B cell (primary cell): ENCODE data around the gene STRIP1. TPM values are rescaled to one million over a fixed set of nuclear protein-coding genes. Genes with fewer than 3 reads are reported as not detected.

Experiments used
- ATAC-seq: fragments of 200-7000 bp; cut with Tn5 transposase; one replicate; pipeline ENCODE4 v1.10.0; 2021; ENCODE audit warnings: low read depth, mild to moderate bottlenecking, moderate number of reproducible peaks, moderate library complexity
- CTCF ChIA-PET: fragments of 350-600 bp; sonication (Branson Sonifier 250); formaldehyde crosslinking; loops from one replicate; lab custom pipeline; 2021; ENCODE audit warnings: antibody characterized with exemption, inconsistent platforms; lab: Charles Lee
- POLR2A ChIA-PET: fragments of 350-600 bp; sonication (Branson Sonifier 250); formaldehyde crosslinking; loops from one replicate; lab custom pipeline; 2021; ENCODE audit warnings: antibody characterized with exemption; lab: Charles Lee
- DNase-seq: peaks from one replicate; pipeline ENCODE4 v3.0.0; 2013
- H2AFZ ChIP-seq: 2 replicates; pipeline ENCODE4 v1.6.1; 2012; ENCODE audit warnings: mild to moderate bottlenecking, low read depth, low read length; ENCODE audit not compliant: insufficient read depth, poor library complexity, severe bottlenecking
- H3K27ac ChIP-seq, 2 donors: 1 replicate in 1 of 2; 2 replicates in 1 of 2; pipeline ENCODE4 v1.5.1; 2012 to 2013; ENCODE audit warnings: low read length in 2 of 2, mild to moderate bottlenecking in 2 of 2, moderate library complexity in 1 of 2
- H3K27me3 ChIP-seq, 4 experiments: fragments of 200-600 bp in 1 of 4; sonication (generic) in 1 of 4; replicated peaks in 1 of 4; 1 replicate in 2 of 4; 2 replicates in 2 of 4; pipeline versions ENCODE4 v1.6.1 to v1.7.0; 2013 to 2016; ENCODE audit warnings: low read length in 3 of 4, mild to moderate bottlenecking in 2 of 4, mixed read lengths in 1 of 4, moderate library complexity in 1 of 4; ENCODE audit not compliant: insufficient read depth in 4 of 4, control insufficient read depth in 3 of 4; ENCODE audit errors: control extremely low read depth in 1 of 4
- H3K36me3 ChIP-seq, 2 experiments: replicated peaks in 1 of 2; 1 replicate in 1 of 2; 2 replicates in 1 of 2; pipeline versions ENCODE4 v1.6.1 to v1.7.1; 2013; ENCODE audit warnings: low read length in 1 of 2; ENCODE audit not compliant: insufficient read depth in 2 of 2, control insufficient read depth in 1 of 2; ENCODE audit errors: control extremely low read depth in 1 of 2, extremely low read depth in 1 of 2
- H3K4me1 ChIP-seq, 2 donors: fragments of 200-600 bp in 1 of 2; sonication (generic) in 1 of 2; 1 replicate in 1 of 2; 2 replicates in 1 of 2; pipeline versions ENCODE4 v1.5.1 to v1.6.1; 2013 to 2017; ENCODE audit warnings: low read length in 2 of 2; ENCODE audit not compliant: control insufficient read depth in 2 of 2, insufficient read depth in 2 of 2
- H3K4me2 ChIP-seq: replicated peaks from 2 replicates; pipeline ENCODE3; 2012; ENCODE audit warnings: mild to moderate bottlenecking, low read depth, low read length; ENCODE audit not compliant: poor library complexity, severe bottlenecking
- H3K4me3 ChIP-seq, 5 experiments: fragments of 200-600 bp in 1 of 5; sonication (generic) in 1 of 5; 1 replicate in 3 of 5; 2 replicates in 2 of 5; pipeline versions ENCODE4 v1.5.1 to v1.7.0; 2011 to 2016; ENCODE audit warnings: low read length in 4 of 5, mild to moderate bottlenecking in 4 of 5, low read depth in 2 of 5, control low read depth in 1 of 5, moderate library complexity in 1 of 5; ENCODE audit not compliant: insufficient read depth in 1 of 5; ENCODE audit errors: control extremely low read depth in 1 of 5, extremely low read depth in 1 of 5
- H3K79me2 ChIP-seq: fragments of 200-600 bp; sonication (generic); one replicate; pipeline ENCODE4 v1.6.0; 2016; ENCODE audit warnings: low read length; ENCODE audit not compliant: control insufficient read depth, insufficient read depth
- H3K9ac ChIP-seq: fragments of 200-600 bp; sonication (generic); 2 replicates; pipeline ENCODE4 v1.6.1; 2017; ENCODE audit warnings: mild to moderate bottlenecking, low read length, moderate library complexity
- H3K9me3 ChIP-seq, 3 donors: one replicate each; pipeline versions ENCODE4 v1.6.1 to v1.7.1; 2013; ENCODE audit warnings: low read length in 2 of 3; ENCODE audit not compliant: control insufficient read depth in 2 of 3, insufficient read depth in 1 of 3; ENCODE audit errors: control extremely low read depth in 1 of 3
- H4K20me1 ChIP-seq: 2 replicates; pipeline ENCODE4 v1.6.0; 2012; ENCODE audit warnings: mild to moderate bottlenecking, low read length; ENCODE audit not compliant: insufficient read depth, control insufficient read depth, poor library complexity, severe bottlenecking
- H3K27ac Mint-ChIP-seq: one replicate; pipeline ENCODE4 v1.8.0; 2021; ENCODE audit warnings: mixed read lengths
- H3K27me3 Mint-ChIP-seq: one replicate; pipeline ENCODE4 v1.8.0; 2021; ENCODE audit warnings: mixed read lengths
- H3K4me1 Mint-ChIP-seq: one replicate; pipeline ENCODE4 v1.8.0; 2021; ENCODE audit warnings: mixed read lengths
- H3K4me3 Mint-ChIP-seq: one replicate; pipeline ENCODE4 v1.8.0; 2021; ENCODE audit warnings: mixed read lengths
- H3K9me3 Mint-ChIP-seq: one replicate; pipeline ENCODE4 v1.8.0; 2022; ENCODE audit warnings: mixed read lengths; ENCODE audit not compliant: insufficient read depth
- EZH2 ChIP-seq: IDR thresholded peaks from 2 replicates; pipeline ENCODE4 v1.6.1; 2012; ENCODE audit warnings: borderline replicate concordance, low read depth, mild to moderate bottlenecking, moderate library complexity, low read length; ENCODE audit not compliant: insufficient read depth, poor library complexity, severe bottlenecking
- WGBS: methylation state at CpG from one replicate; pipeline ENCODE4 v1.1.5; 2013; ENCODE audit warnings: missing lambda C conversion rate; ENCODE audit not compliant: insufficient coverage; 5-methylcytosine and 5-hydroxymethylcytosine counted together
- intact Hi-C: fragments of 100-400 bp; cut with micrococcal nuclease; formaldehyde crosslinking; loops from one replicate; pipeline ENCODE4 v1.10.0; 2022
- polyA plus RNA-seq: library from polyadenylated mRNA; depleted of rRNA; stranded (reverse); fragments of >200 nt; gene quantifications from 2 replicates; pipeline ENCODE4 v1.2.3, GENCODE V29; 2012
- total RNA-seq, 2 donors: library from RNA; stranded (reverse); fragments of 120-200 nt in 1 of 2; gene quantifications; 1 replicate in 1 of 2; 2 replicates in 1 of 2; pipeline versions ENCODE4 v1.2.3 to v1.2.4, GENCODE V29; 2013 to 2022
- TF ChIP-seq, protein P1 (sequence below): fragments of 200-600 bp; IDR thresholded peaks from one replicate; pipeline ENCODE4 v1.8.0; 2022; ENCODE audit warnings: antibody characterized with exemption, mild to moderate bottlenecking

Gene STRIP1
- total and polyA plus RNA-seq, 2 donors (not counting 1 experiment from before 2014, with no cell fraction given) = 41.5 to 105 TPM

DNA sequence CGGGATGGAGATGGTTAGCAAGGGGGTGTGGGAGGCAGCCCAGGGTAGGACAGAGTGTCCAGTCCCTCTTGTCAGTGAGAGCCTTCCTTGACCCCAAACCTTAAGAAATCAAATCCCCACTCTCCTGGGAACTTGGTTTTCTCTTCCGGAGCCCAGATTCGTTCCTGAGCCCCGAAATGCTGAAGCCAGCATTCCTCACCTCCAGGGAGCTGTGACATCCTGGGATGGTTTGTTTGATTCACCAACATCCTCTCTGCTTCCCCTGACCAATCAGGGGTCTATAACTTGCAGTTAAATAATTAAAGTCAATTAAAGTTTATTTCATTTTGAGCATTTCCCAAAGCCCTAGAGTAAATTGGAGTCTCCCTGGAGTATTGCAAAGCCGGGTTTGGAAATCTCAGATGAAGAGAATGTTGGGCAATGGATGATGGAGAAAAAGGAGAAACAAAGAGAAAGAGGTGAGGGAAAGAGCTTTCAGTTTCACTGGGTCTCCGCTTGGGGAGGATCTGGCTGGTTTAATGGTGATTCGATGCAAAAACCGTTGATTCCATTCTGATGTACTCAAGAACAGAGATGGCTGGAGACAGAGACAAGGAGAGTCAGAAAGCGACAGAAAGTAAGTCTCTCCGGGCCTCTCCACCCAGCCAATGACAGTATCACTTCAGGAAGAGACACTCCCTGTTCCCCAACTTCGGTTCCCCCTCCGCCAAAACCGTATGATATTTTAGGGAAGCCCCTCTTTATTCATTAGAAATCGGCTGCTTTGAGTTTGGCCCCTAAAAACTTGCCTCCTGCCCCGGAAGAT lies 48.8 kb downstream of the STRIP1 start:
- ATAC-seq (no peak), DNase-seq (peak; percentile 39)
- no peaks in the 10 kb centered on the region for H3K36me3 ChIP-seq
- Mint-ChIP-seq H3K4me3 (peak overlapping the region; percentile 81), H3K4me1 (peaks cover 11% of the 10 kb centered on the region), H3K27me3 (peaks cover 65% of the 10 kb centered on the region), H3K27ac (no peak overlapping the region), H3K9me3 (no peaks in the 10 kb centered on the region)
- intact Hi-C loops = loop anchor here (2.0 kb wide), 1 partner anchor 14 kb away; no protein-coding TSS in a partner anchor
- H3K27ac ChIP-seq = no peak overlapping the region
- peak overlapping the region; percentile 97 for H3K4me2 ChIP-seq
- H3K4me1 ChIP-seq = peaks cover 12 to 18% of the 10 kb centered on the region in 2 donors
- CTCF ChIA-PET = interaction anchor here (1.4 to 3.1 kb wide), 5 partner anchors 10 to 412 kb away, joined by 3 to 14 read pairs (median 4); no protein-coding TSS in a partner anchor
- TF ChIP-seq, protein P1, sequence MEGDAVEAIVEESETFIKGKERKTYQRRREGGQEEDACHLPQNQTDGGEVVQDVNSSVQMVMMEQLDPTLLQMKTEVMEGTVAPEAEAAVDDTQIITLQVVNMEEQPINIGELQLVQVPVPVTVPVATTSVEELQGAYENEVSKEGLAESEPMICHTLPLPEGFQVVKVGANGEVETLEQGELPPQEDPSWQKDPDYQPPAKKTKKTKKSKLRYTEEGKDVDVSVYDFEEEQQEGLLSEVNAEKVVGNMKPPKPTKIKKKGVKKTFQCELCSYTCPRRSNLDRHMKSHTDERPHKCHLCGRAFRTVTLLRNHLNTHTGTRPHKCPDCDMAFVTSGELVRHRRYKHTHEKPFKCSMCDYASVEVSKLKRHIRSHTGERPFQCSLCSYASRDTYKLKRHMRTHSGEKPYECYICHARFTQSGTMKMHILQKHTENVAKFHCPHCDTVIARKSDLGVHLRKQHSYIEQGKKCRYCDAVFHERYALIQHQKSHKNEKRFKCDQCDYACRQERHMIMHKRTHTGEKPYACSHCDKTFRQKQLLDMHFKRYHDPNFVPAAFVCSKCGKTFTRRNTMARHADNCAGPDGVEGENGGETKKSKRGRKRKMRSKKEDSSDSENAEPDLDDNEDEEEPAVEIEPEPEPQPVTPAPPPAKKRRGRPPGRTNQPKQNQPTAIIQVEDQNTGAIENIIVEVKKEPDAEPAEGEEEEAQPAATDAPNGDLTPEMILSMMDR = no peak
- TF ChIP-seq EZH2 = no peak
- WGBS = 9% methylated on average over 13 of the region's 15 CpGs
- H3K9me3 ChIP-seq = peaks cover 0 to 6% (median 0%) of the 10 kb centered on the region in 3 donors
- peak overlapping the region; percentile 76 for H3K9ac ChIP-seq
- H3K79me2 ChIP-seq = no peaks in the 10 kb centered on the region
- POLR2A ChIA-PET = no interaction called here
- no peaks in the 10 kb centered on the region for H4K20me1 ChIP-seq
- H2AFZ ChIP-seq = peak overlapping the region; percentile 79
- H3K4me3 ChIP-seq = peak overlapping the region; percentile 54 to 79 (median 58)
- H3K27me3 ChIP-seq = peaks cover 0 to 61% (median 27%) of the 10 kb centered on the region in 4 experiments

DNA sequence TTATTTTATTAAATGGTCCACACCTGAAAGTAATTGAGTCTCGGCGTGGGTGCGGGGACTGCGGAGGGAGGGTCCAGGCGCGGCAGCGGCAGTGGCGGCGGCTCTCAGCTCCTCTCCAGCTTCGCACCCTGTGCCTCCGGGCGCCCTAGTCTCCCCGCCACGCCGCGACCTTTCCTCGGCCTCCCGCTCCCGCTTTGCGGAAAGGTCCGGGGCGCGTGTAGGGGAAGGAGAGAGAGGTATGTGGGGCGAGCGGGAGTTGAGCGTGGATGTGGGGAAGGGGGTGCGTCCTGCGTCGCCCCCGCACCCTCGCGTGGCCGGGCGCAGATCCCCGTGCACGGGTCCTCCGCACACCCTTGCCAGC lies 49.4 kb downstream of the STRIP1 start:
- H3K27me3 ChIP-seq = peaks cover 0 to 64% (median 27%) of the 10 kb centered on the region in 4 experiments
- peaks cover 61% of the 10 kb centered on the region for H3K27me3 Mint-ChIP-seq
- peak overlapping the region; percentile 97 for H3K4me2 ChIP-seq
- H3K4me1 ChIP-seq = peaks cover 12 to 21% of the 10 kb centered on the region in 2 donors
- peak overlapping the region; percentile 54 to 79 (median 58) for H3K4me3 ChIP-seq
- no peak overlapping the region for H3K27ac ChIP-seq
- WGBS = 2% methylated on average over 35 of the region's 37 CpGs
- H3K4me1 Mint-ChIP-seq = peaks cover 11% of the 10 kb centered on the region
- peak overlapping the region; percentile 76 for H3K9ac ChIP-seq
- H3K9me3 ChIP-seq = peaks cover 0 to 9% (median 0%) of the 10 kb centered on the region in 3 donors
- DNase-seq = peak; percentile 42
- H3K4me3 Mint-ChIP-seq = peak overlapping the region; percentile 81
- no peak overlapping the region for H3K27ac Mint-ChIP-seq
- ChIA-PET CTCF (no interaction called here), POLR2A (no interaction called here)
- H4K20me1 ChIP-seq = no peaks in the 10 kb centered on the region
- peak; percentile 15 for ATAC-seq
- no peaks in the 10 kb centered on the region for H3K36me3 ChIP-seq
- no peaks in the 10 kb centered on the region for H3K79me2 ChIP-seq
- intact Hi-C loops = loop anchor here (2.0 kb wide), 1 partner anchor 15 kb away; no protein-coding TSS in a partner anchor
- TF ChIP-seq, protein P1 = no peak
- TF ChIP-seq EZH2 = peak; percentile 67
- H2AFZ ChIP-seq = peak overlapping the region; percentile 79
- no peaks in the 10 kb centered on the region for H3K9me3 Mint-ChIP-seq
